HL-60 (cell line): Measurements from ENCODE around the gene PRELID2.

ENCODE experiments used
- CTCF ChIP-seq: IDR thresholded peaks from one replicate; pipeline ENCODE4 v1.5.1; 2011; ENCODE audit warnings: low read length, control low read depth, inconsistent platforms; ENCODE audit not compliant: insufficient read depth
- POLR2AphosphoS5 ChIP-seq: IDR thresholded peaks from 2 replicates; pipeline ENCODE4 v1.6.1; 2012; ENCODE audit warnings: low read depth
- REST ChIP-seq: IDR thresholded peaks from 2 replicates; pipeline ENCODE4 v1.6.1; 2012; ENCODE audit warnings: low read depth; ENCODE audit not compliant: insufficient replicate concordance

- TF ChIP-seq CTCF (no peak), POLR2AphosphoS5 (no peak), REST (no peak)
Observed at GRCh38 chr5:145847499-145848497, 12.7 kb upstream of the PRELID2 start.
